Liver (tissue), 9 donors: Measurements from ENCODE around the gene FAM204A. TPM values are rescaled to one million over a fixed set of nuclear protein-coding genes. Genes with fewer than 3 reads are reported as not detected.

Source experiments
- DNase-seq: peaks from one replicate; pipeline ENCODE4 v3.0.0-alpha.2; 2017; ENCODE audit warnings: low spot score
- H3K27ac ChIP-seq, 2 donors: one replicate each; pipeline ENCODE4 v1.7.0; 2013; ENCODE audit warnings: inconsistent platforms in 2 of 2, low read length in 2 of 2, control low read depth in 1 of 2, low read depth in 1 of 2, mild to moderate bottlenecking in 1 of 2
- H3K27me3 ChIP-seq, 4 donors: one replicate each; pipeline versions ENCODE4 v1.6.1 to v1.7.0; 2013; ENCODE audit warnings: low read length in 3 of 4, inconsistent platforms in 1 of 4, mild to moderate bottlenecking in 1 of 4, moderate library complexity in 1 of 4; ENCODE audit not compliant: control insufficient read depth in 4 of 4, insufficient read depth in 4 of 4
- H3K36me3 ChIP-seq, 4 donors: one replicate each; pipeline versions ENCODE4 v1.6.1 to v1.7.0; 2013; ENCODE audit warnings: low read length in 3 of 4, mild to moderate bottlenecking in 3 of 4, low read depth in 1 of 4, moderate library complexity in 1 of 4; ENCODE audit not compliant: control insufficient read depth in 4 of 4, insufficient read depth in 3 of 4
- H3K4me1 ChIP-seq, 4 donors: one replicate each; pipeline versions ENCODE4 v1.6.1 to v1.7.0; 2013; ENCODE audit warnings: low read length in 3 of 4, mild to moderate bottlenecking in 3 of 4, moderate library complexity in 1 of 4; ENCODE audit not compliant: control insufficient read depth in 4 of 4, insufficient read depth in 4 of 4
- H3K4me3 ChIP-seq, 3 donors: one replicate each; pipeline versions ENCODE4 v1.6.1 to v1.7.0; 2013; ENCODE audit warnings: low read length in 3 of 3, control low read depth in 1 of 3, low read depth in 1 of 3, mild to moderate bottlenecking in 1 of 3
- H3K9ac ChIP-seq, 2 donors: one replicate each; pipeline ENCODE4 v1.7.0; 2013; ENCODE audit warnings: low read length in 2 of 2, mild to moderate bottlenecking in 2 of 2, moderate library complexity in 2 of 2, control low read depth in 1 of 2, low read depth in 1 of 2
- H3K9me3 ChIP-seq, 4 donors: one replicate each; pipeline versions ENCODE4 v1.6.1 to v1.7.0; 2013; ENCODE audit warnings: low read length in 3 of 4; ENCODE audit not compliant: control insufficient read depth in 4 of 4
- ATF3 ChIP-seq: IDR thresholded peaks from 2 replicates; pipeline ENCODE4 v1.6.1; 2016; ENCODE audit warnings: antibody characterized with exemption
- CTCF ChIP-seq: fragments of 150-350 bp; IDR thresholded peaks from 2 replicates; pipeline ENCODE4 v1.5.1; 2017; ENCODE audit warnings: improper control_type of control experiment, low read depth, low read length; ENCODE audit not compliant: missing input control
- EGR1 ChIP-seq, 2 donors: IDR thresholded peaks; 2 replicates each; pipeline ENCODE4 v1.6.1; 2016 to 2018; ENCODE audit warnings: antibody characterized with exemption in 2 of 2, low read depth in 2 of 2
- FOXA1 ChIP-seq: IDR thresholded peaks from 2 replicates; pipeline ENCODE4 v1.6.1; 2016; ENCODE audit warnings: antibody characterized with exemption
- FOXA2 ChIP-seq: IDR thresholded peaks from 2 replicates; pipeline ENCODE4 v1.6.1; 2016; ENCODE audit warnings: antibody characterized with exemption
- GABPA ChIP-seq, 2 donors: IDR thresholded peaks in 1 of 2; conservative IDR thresholded peaks in 1 of 2; 2 replicates each; pipeline ENCODE4 v1.6.1; 2016; ENCODE audit warnings: antibody characterized with exemption in 2 of 2, mild to moderate bottlenecking in 1 of 2, moderate library complexity in 1 of 2
- HNF4A ChIP-seq, 2 donors: conservative IDR thresholded peaks; 2 replicates each; pipeline ENCODE4 v1.6.1; 2016; ENCODE audit warnings: antibody characterized with exemption in 2 of 2, mild to moderate bottlenecking in 2 of 2
- JUND ChIP-seq, 2 donors: IDR thresholded peaks; 2 replicates each; pipeline ENCODE4 v1.6.1; 2016; ENCODE audit warnings: antibody characterized with exemption in 2 of 2
- RAD21 ChIP-seq, 2 donors: IDR thresholded peaks; 2 replicates each; pipeline ENCODE4 v1.6.1; 2016; ENCODE audit warnings: antibody characterized with exemption in 2 of 2, mild to moderate bottlenecking in 2 of 2
- SP1 ChIP-seq: IDR thresholded peaks from 2 replicates; pipeline ENCODE4 v1.6.1; 2018; ENCODE audit warnings: antibody characterized with exemption, mild to moderate bottlenecking
- TAF1 ChIP-seq: conservative IDR thresholded peaks from 2 replicates; pipeline ENCODE4 v1.6.1; 2016; ENCODE audit warnings: antibody characterized with exemption, mild to moderate bottlenecking
- YY1 ChIP-seq: IDR thresholded peaks from 2 replicates; pipeline ENCODE4 v1.6.1; 2016; ENCODE audit warnings: antibody characterized with exemption, mild to moderate bottlenecking
- WGBS: extraction: QIAGEN DNeasy Blood & Tissue Kit; methylation state at CpG from one replicate; pipeline ENCODE4 v1.1.7; 2013; 5-methylcytosine and 5-hydroxymethylcytosine counted together
- polyA plus RNA-seq, 2 donors: library from polyadenylated mRNA; stranded (reverse) in 1 of 2; unstranded in 1 of 2; fragments of 200-250 nt in 1 of 2; fragments of >200 nt in 1 of 2; fragmentation: Nextera tagmentation in 1 of 2; extraction: Ambion mirVana in 1 of 2; gene quantifications; one replicate each; pipeline versions ENCODE4 v1.2.1 to v1.2.3, GENCODE V29; 2013 to 2015
- total RNA-seq, 2 donors: library from RNA; depleted of rRNA; stranded (reverse); fragments of >200 nt; gene quantifications; one replicate each; pipeline ENCODE4 v1.2.3, GENCODE V29; 2014
- TF ChIP-seq, protein P1 (sequence below): IDR thresholded peaks from 2 replicates; pipeline ENCODE4 v1.6.1; 2016; ENCODE audit warnings: antibody characterized with exemption
- donor health status: healthy.
- donor health status: healthy.
- donor health status: healthy.
- donor health status: healthy.
- donor health status: healthy.

The FAM204A gene
- total and polyA plus RNA-seq, 4 donors = 17.4 to 22.8 (median 21.3) TPM

- TF ChIP-seq, protein P1, sequence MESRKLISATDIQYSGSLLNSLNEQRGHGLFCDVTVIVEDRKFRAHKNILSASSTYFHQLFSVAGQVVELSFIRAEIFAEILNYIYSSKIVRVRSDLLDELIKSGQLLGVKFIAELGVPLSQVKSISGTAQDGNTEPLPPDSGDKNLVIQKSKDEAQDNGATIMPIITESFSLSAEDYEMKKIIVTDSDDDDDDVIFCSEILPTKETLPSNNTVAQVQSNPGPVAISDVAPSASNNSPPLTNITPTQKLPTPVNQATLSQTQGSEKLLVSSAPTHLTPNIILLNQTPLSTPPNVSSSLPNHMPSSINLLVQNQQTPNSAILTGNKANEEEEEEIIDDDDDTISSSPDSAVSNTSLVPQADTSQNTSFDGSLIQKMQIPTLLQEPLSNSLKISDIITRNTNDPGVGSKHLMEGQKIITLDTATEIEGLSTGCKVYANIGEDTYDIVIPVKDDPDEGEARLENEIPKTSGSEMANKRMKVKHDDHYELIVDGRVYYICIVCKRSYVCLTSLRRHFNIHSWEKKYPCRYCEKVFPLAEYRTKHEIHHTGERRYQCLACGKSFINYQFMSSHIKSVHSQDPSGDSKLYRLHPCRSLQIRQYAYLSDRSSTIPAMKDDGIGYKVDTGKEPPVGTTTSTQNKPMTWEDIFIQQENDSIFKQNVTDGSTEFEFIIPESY = no peak
Measured at GRCh38 chr10:118339111-118339510, 3.0 kb downstream of the FAM204A start (continued).

- Histone ChIP-seq H3K4me3 (no peak overlapping the region), H3K27ac (no peak overlapping the region), H3K9ac (no peak overlapping the region), H3K36me3 (peaks cover 2 to 24% (median 15%) of the 10 kb centered on the region in 4 donors), H3K27me3 (no peaks in the 10 kb centered on the region), H3K9me3 (no peaks in the 10 kb centered on the region), H3K4me1 (peaks cover 2 to 17% (median 13%) of the 10 kb centered on the region in 4 donors)
- 92% methylated on average over 1 of the region's 1 CpG for WGBS
- no peak for DNase-seq
- no peak for TF ChIP-seq SP1
- TF ChIP-seq FOXA1 = no peak
- no peak for TF ChIP-seq GABPA (IDR thresholded peaks at IDR 0.05 in 1 of 2, conservative IDR thresholded peaks at IDR 0.05 in 1 of 2)
- TF ChIP-seq HNF4A (conservative IDR thresholded peaks at IDR 0.05) = no peak
- no peak for TF ChIP-seq EGR1 (IDR thresholded peaks at IDR 0.05; ENCODE audit: low read depth in 2 of 2)
- TF ChIP-seq TAF1 = no peak
- no peak for TF ChIP-seq CTCF
Measured at GRCh38 chr10:118337356-118337755, 4.8 kb downstream of the FAM204A start.

DNA sequence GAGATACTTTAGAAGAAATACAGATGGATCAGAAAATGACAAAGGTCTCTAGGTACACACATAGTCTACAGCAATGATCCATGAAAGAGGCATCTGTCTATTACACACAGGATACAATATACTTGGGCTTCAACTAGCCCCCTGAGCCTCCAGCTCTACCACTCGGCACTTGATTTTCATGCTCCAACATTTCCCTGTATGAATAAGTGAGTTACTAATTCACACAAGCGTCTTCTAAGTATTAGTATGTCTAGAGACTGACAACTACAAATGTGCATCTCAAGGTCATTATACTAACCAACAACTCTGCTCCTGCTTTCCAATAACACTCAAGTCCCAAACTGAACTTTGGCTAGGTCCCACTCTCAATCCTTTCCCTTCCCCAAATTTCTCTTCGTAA lies 8.3 kb downstream of the FAM204A start:
- no peaks in the 10 kb centered on the region for H3K27me3 ChIP-seq
- peaks cover 3 to 36% (median 20%) of the 10 kb centered on the region in 4 donors for H3K36me3 ChIP-seq

More for the DNA sequence above, 8.3 kb downstream of the FAM204A start:
- DNase-seq = no peak
- Histone ChIP-seq H3K27ac (no peak overlapping the region), H3K4me3 (no peak overlapping the region), H3K4me1 (no peaks in the 10 kb centered on the region), H3K9ac (no peak overlapping the region), H3K9me3 (no peaks in the 10 kb centered on the region)
- 96% methylated on average over 3 of the region's 3 CpGs for WGBS
- TF ChIP-seq YY1 (no peak), EGR1 (IDR thresholded peaks at IDR 0.05; ENCODE audit: low read depth in 2 of 2) (no peak), SP1 (no peak), ATF3 (no peak), GABPA (IDR thresholded peaks at IDR 0.05 in 1 of 2, conservative IDR thresholded peaks at IDR 0.05 in 1 of 2) (no peak), TAF1 (no peak), FOXA2 (no peak), JUND (IDR thresholded peaks at IDR 0.05) (no peak), RAD21 (IDR thresholded peaks at IDR 0.05) (no peak)
